Activated naive CD4-positive, alpha-beta T cell treated with anti-CD3 and anti-CD28 coated beads, Interleukin-2, amount 50 U/mL, for 24 hours (primary cell): ENCODE data around the gene RPL15.
A peak's percentile ranks its signal among the peaks of the same experiment; 100 is the strongest.

Experiments used
- H3K27ac Mint-ChIP-seq: one replicate; pipeline ENCODE4 v1.8.0; 2021; ENCODE audit warnings: mild to moderate bottlenecking, mixed read lengths
- H3K27me3 Mint-ChIP-seq: one replicate; pipeline ENCODE4 v1.8.0; 2021; ENCODE audit warnings: mixed read lengths
- H3K36me3 Mint-ChIP-seq: one replicate; pipeline ENCODE4 v1.8.0; 2021; ENCODE audit warnings: mixed read lengths
- H3K4me1 Mint-ChIP-seq: one replicate; pipeline ENCODE4 v1.8.0; 2021; ENCODE audit warnings: mixed read lengths
- H3K4me3 Mint-ChIP-seq: one replicate; pipeline ENCODE4 v1.8.0; 2021; ENCODE audit warnings: mild to moderate bottlenecking, mixed read lengths
- H3K9me3 Mint-ChIP-seq: one replicate; pipeline ENCODE4 v1.8.0; 2021; ENCODE audit warnings: mixed read lengths

RPL15 gene

DNA sequence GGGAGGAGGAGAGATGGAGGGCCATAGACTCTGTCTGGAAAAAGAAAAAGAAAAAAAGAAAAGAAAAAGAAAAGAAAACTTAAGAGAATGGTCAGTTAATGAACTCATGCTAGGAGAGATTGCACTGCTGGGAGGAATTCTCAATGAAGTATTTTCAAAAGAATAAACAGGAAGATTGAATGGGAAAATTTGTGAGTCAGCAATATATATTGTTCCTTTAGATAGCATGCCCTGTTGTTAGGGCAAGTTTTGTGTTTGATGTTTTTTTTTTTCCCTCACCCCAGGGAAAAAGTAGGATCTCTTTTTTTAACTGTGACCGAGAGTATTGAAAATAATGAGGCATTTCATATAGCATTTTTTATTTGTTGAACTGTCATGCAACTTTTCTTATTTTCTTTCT, 20.4 kb downstream of the RPL15 start:
- H3K4me1 Mint-ChIP-seq, result no peaks in the 10 kb centered on the region
- H3K36me3 Mint-ChIP-seq, result peaks cover 4% of the 10 kb centered on the region
- H3K4me3 Mint-ChIP-seq, result no peak overlapping the region
- no peaks in the 10 kb centered on the region for H3K27me3 Mint-ChIP-seq
- H3K9me3 Mint-ChIP-seq, result no peaks in the 10 kb centered on the region
- no peak overlapping the region for H3K27ac Mint-ChIP-seq

DNA sequence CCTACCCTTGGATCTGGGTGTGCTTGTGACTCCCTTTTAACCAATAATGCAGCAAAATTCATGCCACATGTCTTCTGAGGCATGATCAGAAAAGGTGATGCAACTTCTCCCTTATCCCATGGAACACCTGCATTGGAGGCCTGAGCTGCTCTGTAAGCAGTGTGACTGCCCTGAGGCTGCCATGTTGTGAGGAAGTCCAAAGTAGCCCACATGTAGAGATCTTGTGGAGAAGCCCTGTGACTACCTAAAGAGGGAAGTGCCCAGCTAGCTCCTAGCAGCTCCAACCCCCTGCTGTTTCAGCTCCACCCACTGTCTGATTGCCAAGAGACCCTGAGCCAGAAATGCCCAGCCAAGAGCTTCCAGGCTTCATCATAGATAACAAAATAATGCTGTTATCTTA, 21.8 kb downstream of the RPL15 start:
- H3K4me3 Mint-ChIP-seq, result no peak overlapping the region
- no peaks in the 10 kb centered on the region for H3K9me3 Mint-ChIP-seq
- H3K27ac Mint-ChIP-seq, result no peak overlapping the region
- peaks cover 4% of the 10 kb centered on the region for H3K36me3 Mint-ChIP-seq
- peaks cover 4% of the 10 kb centered on the region for H3K4me1 Mint-ChIP-seq
- H3K27me3 Mint-ChIP-seq, result no peaks in the 10 kb centered on the region

DNA sequence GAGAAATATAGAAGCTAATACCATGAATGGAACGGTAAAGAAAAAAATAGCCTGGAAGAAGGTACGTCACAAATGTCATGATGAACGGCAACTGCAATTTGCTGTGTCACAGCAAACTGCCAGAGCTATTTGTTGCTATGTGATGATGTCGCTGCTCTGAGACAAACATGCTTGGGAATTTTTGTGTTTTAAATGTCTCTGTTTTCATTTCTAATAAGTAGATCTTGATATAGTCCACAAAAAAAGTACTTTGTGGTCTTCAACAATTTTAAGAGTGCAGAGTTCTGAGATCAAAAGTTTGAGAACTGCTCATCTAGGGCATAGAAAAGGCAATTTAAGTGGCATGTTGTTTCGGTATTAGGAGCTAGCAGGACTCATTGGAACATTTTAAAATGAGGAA, 23.8 kb downstream of the RPL15 start:
- Mint-ChIP-seq H3K36me3 (peaks cover 4% of the 10 kb centered on the region), H3K9me3 (no peaks in the 10 kb centered on the region), H3K27me3 (no peaks in the 10 kb centered on the region), H3K4me1 (peaks cover 13% of the 10 kb centered on the region), H3K27ac (no peak overlapping the region), H3K4me3 (no peak overlapping the region)

DNA sequence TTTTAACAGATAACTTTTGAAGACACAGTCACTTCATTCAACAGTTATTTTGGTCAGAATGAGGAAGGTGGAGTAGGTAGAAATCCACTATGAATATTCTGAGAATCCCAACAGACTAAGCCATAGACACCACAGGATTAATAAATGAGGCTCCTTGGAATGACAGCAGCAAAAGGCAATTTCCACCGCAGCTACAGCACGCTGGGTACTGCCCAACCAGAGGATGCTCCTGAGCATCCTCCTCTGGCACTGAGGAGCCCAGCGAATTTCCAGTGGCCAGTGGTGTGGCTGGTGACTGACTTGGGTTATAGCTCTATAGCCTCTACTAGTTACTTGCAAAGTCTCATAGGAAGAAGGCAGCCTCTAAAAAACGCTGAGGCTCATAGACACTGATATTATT, 24.5 kb downstream of the RPL15 start:
- H3K4me3 Mint-ChIP-seq, result no peak overlapping the region
- H3K9me3 Mint-ChIP-seq, result no peaks in the 10 kb centered on the region
- H3K27me3 Mint-ChIP-seq, result no peaks in the 10 kb centered on the region
- H3K27ac Mint-ChIP-seq, result no peak overlapping the region
- H3K4me1 Mint-ChIP-seq, result peaks cover 14% of the 10 kb centered on the region
- peaks cover 4% of the 10 kb centered on the region for H3K36me3 Mint-ChIP-seq

DNA sequence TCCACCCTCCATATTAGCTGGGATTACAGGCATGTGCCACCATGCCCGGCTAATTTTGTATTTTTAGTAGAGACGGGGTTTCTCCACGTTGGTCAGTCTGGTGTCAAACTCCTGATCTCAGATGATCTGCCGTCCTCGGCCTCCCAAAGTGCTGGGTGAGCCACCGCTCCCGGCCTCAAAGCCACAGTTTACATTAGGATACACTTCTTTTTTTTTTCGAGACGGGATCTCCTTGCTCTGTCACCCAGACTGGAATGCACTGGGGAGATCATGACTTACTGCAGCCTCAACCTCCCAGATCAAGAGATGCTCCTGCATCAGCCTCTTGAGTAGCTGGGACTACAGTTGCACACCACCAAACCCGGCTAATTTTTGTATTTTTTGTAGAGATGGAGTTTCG, 25.6 kb downstream of the RPL15 start:
- Mint-ChIP-seq H3K9me3 (no peaks in the 10 kb centered on the region), H3K4me1 (peaks cover 26% of the 10 kb centered on the region), H3K27ac (no peak overlapping the region), H3K36me3 (peaks cover 4% of the 10 kb centered on the region), H3K4me3 (no peak overlapping the region), H3K27me3 (no peaks in the 10 kb centered on the region)

DNA sequence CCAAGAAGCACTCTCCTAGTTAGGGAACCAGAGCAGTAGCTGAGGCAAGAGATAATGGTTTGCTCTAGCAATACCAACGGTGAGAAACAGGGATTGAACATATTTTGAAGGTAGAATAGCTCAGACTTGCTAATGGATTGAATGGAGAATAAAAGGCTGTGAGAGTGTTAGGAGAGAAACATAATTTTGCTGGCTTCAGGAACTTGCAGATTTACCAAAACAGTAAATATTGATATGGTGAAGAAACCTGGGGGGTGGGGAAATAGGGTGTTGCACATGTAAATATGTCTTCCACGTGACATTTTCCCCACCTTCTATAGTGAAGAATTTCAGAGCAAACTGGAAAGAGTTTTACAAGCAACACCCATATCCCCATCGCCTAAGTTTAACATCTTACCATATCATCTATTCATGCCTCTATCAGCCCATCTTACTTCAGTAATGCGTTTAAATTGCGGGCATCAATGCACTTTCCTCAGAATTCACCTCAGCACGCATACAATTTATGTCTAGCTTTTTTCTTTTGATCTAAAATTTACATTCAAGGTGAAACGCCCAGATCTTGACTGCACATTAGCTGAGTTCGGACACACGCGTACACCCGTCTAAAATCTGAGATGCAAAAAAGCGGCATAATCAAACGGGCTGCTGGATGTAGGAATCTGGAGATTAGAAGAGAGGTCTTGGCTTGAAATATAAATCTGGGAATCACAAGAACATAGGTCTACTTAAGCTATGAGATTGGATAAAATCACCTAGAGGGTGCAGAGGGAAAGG, 27.3 kb downstream of the RPL15 start:
- H3K4me1 Mint-ChIP-seq, result peaks cover 38% of the 10 kb centered on the region
- H3K4me3 Mint-ChIP-seq, result peak overlapping the region; percentile 85
- peaks cover 2% of the 10 kb centered on the region for H3K36me3 Mint-ChIP-seq
- no peaks in the 10 kb centered on the region for H3K27me3 Mint-ChIP-seq
- peak overlapping the region; percentile 84 for H3K27ac Mint-ChIP-seq
- H3K9me3 Mint-ChIP-seq, result no peaks in the 10 kb centered on the region

DNA sequence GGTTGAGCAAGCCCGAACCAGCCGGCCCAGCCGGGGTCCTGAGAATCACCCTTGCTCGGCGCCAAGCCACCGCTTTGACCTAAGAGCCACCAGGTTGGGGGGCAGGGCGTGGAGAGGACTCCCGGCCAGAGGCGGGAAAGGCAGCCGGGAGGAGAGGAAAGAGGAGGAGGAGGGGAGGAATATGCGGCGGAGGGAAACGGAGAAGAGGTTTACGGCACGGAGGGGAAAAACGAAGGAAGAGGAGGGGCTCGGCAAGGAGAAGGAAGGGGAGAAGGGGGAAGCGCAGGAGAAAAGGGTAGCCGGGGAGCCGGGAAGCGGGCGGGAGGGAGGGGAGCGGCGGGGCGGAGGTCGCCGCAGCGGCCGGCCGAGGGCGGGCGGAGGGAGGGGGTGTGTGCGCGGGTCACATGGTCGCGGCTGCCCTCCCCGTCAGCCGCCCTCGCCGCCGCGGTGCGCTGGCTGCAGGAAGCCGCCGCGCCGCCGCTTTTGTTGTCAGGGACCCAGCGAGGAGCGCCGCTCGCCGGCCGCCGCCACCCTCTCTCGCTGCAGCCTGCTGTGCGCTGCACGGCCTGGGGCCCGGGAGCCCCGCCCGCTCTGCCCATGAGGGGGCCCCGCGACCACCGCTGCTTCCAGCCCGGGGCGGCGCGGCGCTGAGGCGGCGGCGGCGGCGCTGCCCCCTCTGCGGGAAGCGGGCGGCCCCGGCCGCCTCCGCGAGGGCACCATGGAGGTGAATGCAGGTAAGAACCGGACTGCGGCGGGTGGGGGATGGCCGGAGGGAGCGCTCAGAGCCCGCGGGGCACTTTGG, 28.1 kb downstream of the RPL15 start, which contains the start of gene NR1D2:
TSS of gene NR1D2 (plus strand) at position 426 of the 802 bp plus-strand sequence. CDS start at position 719, 293 bp downstream.
- Mint-ChIP-seq H3K4me1 (peaks cover 47% of the 10 kb centered on the region), H3K36me3 (peaks cover 2% of the 10 kb centered on the region), H3K4me3 (peak within 1 kb of the TSS; percentile 86), H3K27ac (peak within 1 kb of the TSS; percentile 87), H3K9me3 (no peaks in the 10 kb centered on the region), H3K27me3 (no peaks in the 10 kb centered on the region)

DNA sequence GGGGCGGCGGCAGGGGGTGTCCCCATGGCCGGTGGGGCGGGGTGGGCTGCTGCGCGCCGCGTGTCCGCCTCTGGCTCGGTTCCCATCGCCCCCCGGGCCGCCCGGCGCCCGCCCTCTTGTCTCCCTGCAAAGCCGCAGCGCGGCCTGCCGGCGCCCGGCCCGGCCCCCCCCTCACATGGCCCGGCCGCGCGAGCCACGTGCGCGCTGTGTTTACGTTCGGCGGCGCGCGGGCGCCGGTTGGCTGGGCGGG, 28.7 kb downstream of the RPL15 start:
- peak overlapping the region; percentile 58 for H3K4me3 Mint-ChIP-seq
- peak overlapping the region; percentile 76 for H3K27ac Mint-ChIP-seq
- H3K9me3 Mint-ChIP-seq, result no peaks in the 10 kb centered on the region
- peaks cover 52% of the 10 kb centered on the region for H3K4me1 Mint-ChIP-seq
- H3K36me3 Mint-ChIP-seq, result peaks cover 2% of the 10 kb centered on the region
- no peaks in the 10 kb centered on the region for H3K27me3 Mint-ChIP-seq

DNA sequence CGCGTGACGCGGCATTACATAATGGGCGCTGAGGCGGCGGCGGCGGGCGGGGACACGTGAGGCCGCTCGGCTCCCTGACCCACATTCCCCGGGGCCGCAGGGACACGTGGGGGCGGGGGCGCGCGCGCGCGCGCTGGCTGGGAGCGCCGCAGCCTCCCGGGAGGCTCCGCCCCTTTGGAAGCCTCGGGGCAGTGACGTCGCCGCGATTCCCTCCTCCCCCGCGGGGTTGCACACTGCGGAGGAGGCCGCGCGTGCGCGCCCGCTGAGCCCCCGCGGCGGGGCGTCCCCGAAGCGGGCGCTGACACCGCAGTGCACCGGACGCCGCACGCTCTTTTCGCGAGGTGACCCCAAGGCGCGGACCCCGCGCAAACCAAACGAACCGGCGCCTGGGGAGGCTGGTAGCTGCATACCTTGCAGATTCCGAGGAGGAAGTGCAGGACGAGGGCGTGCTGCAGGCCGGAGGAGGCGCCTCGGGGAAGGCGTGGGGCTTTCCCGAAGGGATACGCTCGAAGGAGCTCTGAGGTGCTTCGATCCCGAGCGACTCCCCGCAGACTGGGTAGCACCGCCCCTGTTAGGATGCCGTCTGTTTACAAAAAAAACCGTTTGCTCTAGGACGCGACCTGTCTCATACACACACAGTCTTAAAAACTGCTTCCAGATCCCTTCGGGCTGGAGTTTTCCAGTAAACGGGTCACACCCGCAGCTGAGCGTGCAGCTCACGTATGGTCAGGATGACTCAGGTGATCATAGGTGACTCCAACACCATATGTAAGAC, 29.2 kb downstream of the RPL15 start:
- Mint-ChIP-seq H3K4me1 (peaks cover 55% of the 10 kb centered on the region), H3K36me3 (peaks cover 2% of the 10 kb centered on the region), H3K9me3 (no peaks in the 10 kb centered on the region), H3K27me3 (no peaks in the 10 kb centered on the region), H3K4me3 (peak overlapping the region; percentile 86), H3K27ac (peak overlapping the region; percentile 87)

DNA sequence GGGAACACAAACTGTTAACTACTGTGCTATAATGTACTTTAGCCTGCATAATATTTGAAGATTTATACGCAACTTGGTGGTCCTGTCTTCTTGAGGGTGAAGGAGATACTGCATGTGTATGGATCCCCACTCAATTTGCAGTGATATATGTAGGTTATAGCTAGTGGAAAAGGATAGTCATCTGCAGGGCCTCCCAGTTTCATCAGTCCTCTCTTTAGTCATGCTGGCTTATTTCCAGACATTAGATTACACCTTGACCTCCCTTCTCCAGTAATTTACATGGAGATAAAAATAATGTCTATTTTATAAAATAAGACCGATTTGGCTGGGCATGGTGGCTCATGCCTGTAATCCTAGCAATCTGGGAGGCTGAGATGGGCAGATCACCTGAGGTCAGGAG, 31.8 kb downstream of the RPL15 start:
- no peak overlapping the region for H3K4me3 Mint-ChIP-seq
- peaks cover 74% of the 10 kb centered on the region for H3K4me1 Mint-ChIP-seq
- no peaks in the 10 kb centered on the region for H3K9me3 Mint-ChIP-seq
- peaks cover 2% of the 10 kb centered on the region for H3K36me3 Mint-ChIP-seq
- no peaks in the 10 kb centered on the region for H3K27me3 Mint-ChIP-seq
- no peak overlapping the region for H3K27ac Mint-ChIP-seq

DNA sequence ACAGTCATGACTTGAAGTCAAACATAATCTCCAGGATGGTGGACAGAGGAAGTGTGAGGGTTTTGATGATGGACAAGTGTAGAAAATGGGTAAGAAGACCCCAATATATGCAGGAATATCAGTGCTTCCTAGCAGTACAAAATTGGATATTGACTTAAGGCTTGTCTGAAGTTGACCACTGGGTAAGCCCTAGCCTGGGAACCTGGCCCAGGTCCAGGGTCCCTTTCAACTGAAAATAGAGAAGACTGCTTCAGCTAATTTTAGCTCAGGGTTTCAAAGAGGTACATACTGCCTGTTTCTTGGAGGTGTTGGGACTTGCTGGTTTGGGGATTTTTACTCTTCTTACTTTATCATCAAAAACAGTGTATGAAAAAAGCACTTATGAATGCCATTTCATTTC, 32.9 kb downstream of the RPL15 start:
- Mint-ChIP-seq H3K4me1 (peaks cover 76% of the 10 kb centered on the region), H3K4me3 (peak overlapping the region; percentile 71), H3K27me3 (no peaks in the 10 kb centered on the region), H3K27ac (peak overlapping the region; percentile 30), H3K9me3 (no peaks in the 10 kb centered on the region), H3K36me3 (peaks cover 2% of the 10 kb centered on the region)

DNA sequence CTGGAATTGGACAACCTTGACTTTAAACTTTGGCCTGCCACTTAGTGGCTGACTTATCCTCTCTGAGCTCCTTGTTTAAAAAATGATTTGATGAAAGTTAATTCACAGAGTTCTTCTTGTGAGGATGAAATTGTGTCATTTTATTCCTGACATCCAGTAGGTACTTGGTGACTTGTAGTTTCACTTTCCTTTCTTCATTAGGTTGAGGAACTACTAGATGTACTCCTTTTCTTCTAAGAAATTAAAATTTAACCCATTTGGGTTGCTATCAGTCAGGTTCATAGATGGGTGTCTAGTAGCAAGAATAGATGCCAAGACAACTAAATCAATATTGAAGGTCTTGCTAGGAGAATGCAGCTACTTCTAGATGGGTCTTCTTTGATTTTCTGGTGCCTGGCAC, 33.4 kb downstream of the RPL15 start:
- Mint-ChIP-seq H3K4me1 (peaks cover 80% of the 10 kb centered on the region), H3K4me3 (peak overlapping the region; percentile 71), H3K36me3 (peaks cover 2% of the 10 kb centered on the region), H3K27me3 (no peaks in the 10 kb centered on the region), H3K9me3 (no peaks in the 10 kb centered on the region), H3K27ac (peak overlapping the region; percentile 10)

DNA sequence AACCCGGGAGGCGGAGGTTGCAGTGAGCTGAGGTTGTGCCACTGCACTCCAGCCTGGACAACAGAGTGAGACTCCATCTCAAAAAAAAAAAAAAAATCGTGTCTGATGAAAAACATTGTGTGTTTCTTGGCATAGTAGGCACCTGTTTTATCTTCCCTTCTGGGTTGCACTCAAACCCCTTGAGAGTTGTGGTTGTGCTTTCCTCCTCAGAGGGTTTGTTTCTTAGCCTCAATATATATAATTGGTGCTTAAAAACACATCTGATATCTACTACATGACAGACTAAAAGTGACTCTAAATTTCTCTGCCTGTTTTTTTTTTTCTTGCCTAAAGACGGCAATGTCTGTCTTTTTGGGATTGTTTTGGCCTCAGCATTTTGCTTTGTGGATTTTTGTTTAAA, 35.7 kb downstream of the RPL15 start:
- H3K27me3 Mint-ChIP-seq, result no peaks in the 10 kb centered on the region
- peaks cover 5% of the 10 kb centered on the region for H3K36me3 Mint-ChIP-seq
- peaks cover 76% of the 10 kb centered on the region for H3K4me1 Mint-ChIP-seq
- peak overlapping the region; percentile 74 for H3K27ac Mint-ChIP-seq
- H3K9me3 Mint-ChIP-seq, result no peaks in the 10 kb centered on the region
- no peak overlapping the region for H3K4me3 Mint-ChIP-seq

DNA sequence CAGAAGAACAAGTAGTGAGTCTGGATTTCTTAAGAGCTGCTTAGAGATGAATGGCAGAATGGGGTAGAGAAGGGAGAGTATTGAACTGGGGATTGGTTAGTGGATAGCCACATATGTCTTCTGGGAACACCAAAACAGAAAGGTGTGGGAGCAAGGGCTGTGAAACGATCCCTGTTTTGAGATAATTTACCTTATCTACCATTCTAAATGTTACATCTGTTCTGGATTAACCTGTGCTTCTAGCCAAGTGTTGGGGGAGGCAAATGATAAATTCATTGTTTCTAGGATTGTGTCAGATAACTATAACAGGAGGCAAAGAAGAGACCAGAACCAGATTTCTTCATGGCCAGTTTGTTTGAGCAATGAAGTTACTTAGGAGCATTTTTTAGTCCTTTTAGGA, 36.6 kb downstream of the RPL15 start:
- H3K4me1 Mint-ChIP-seq, result peaks cover 73% of the 10 kb centered on the region
- H3K4me3 Mint-ChIP-seq, result no peak overlapping the region
- no peaks in the 10 kb centered on the region for H3K9me3 Mint-ChIP-seq
- peak overlapping the region; percentile 53 for H3K27ac Mint-ChIP-seq
- H3K36me3 Mint-ChIP-seq, result peaks cover 4% of the 10 kb centered on the region
- no peaks in the 10 kb centered on the region for H3K27me3 Mint-ChIP-seq

DNA sequence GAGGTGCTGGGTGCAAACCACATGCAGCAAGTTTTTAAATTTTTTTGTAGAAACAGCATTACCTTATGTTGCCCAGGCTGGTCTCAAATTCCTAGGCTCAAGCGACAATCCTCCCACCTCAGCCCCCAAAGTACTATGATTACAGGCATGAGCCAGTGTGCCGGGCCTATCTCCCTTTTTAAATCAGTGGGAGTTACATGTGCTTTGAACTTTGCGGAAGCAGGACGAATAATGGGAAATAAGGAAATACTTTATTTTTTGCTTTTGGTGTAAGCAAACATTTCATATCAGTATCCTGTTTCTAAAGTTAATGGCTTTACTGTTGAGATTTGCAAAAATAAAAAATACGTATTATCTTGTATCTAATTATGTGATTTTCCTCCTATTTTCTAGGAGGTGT, 37.2 kb downstream of the RPL15 start:
- Mint-ChIP-seq H3K27ac (no peak overlapping the region), H3K36me3 (peaks cover 4% of the 10 kb centered on the region), H3K27me3 (no peaks in the 10 kb centered on the region), H3K9me3 (no peaks in the 10 kb centered on the region), H3K4me1 (peaks cover 73% of the 10 kb centered on the region), H3K4me3 (no peak overlapping the region)

DNA sequence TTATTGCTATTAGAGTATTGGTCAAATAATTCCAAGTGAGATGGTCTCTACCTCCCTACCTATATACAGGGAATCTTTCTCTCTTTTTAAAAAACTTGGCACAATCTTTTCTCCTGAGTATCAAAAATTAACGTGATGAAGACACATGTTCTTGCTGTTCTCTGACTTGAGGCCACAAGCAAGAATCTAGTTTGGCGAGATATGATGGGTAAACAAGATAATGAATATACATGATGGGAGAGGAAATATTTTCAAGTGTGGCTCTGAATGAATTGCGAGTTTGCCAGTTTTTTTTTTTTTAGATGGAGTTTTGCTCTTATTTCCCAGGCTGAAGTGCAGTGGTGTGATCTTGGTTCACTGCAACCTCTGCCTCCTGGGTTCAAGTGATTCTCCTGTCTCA, 39.8 kb downstream of the RPL15 start:
- H3K4me1 Mint-ChIP-seq, result peaks cover 55% of the 10 kb centered on the region
- H3K9me3 Mint-ChIP-seq, result no peaks in the 10 kb centered on the region
- peaks cover 7% of the 10 kb centered on the region for H3K36me3 Mint-ChIP-seq
- no peak overlapping the region for H3K4me3 Mint-ChIP-seq
- no peaks in the 10 kb centered on the region for H3K27me3 Mint-ChIP-seq
- H3K27ac Mint-ChIP-seq, result peak overlapping the region; percentile 65
